ENCODE data around the gene POLR1A.
"Not testable (repeated sequence)": the region's sequence is repeated elsewhere in the genome, so short reads cannot be mapped to it uniquely, and the experiment has no call there.

POLR1A gene

DNA sequence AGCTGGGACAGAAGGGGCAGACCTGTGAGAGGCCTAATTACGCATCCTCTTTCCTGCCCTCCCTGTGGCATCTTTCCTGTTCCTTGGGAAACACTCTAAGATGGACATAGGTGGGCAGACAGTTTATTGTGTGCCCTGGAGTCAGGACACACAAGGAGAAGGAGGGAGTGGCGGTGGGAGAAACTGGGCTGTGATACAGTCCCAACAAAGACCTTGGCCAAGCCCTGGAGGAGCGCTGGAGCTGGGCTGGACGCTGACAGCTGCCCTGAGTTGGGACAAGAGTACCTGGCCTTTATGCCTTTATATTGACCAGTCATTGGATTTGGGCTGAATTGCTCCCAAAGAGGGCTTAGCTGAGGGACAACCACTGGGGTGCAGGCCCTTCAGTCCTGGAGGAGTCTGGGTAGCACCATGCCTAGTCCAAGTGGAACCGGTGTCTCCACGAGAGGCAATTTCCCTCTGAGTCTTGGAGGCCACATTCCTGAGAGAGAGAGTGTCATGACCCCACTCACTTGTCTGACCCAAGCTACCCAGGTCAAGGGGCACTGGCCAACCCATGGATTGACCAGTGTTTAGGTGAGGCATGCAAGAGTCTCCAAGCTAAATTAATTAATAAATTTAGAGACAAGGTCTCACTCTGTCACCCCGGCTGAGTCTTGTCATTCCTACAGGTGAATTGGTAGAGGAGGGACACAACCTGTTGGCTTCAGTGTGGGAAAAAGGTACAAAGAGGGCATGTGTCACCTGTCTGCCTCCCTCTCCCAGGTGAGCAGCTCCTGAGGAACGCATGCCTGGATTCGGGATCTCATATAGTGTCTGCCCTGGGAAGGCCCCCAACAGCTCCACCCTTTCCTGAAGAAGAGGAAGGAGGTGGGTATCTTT lies 109.8 kb downstream of the POLR1A start:
- DNase-seq, result no peak

DNA sequence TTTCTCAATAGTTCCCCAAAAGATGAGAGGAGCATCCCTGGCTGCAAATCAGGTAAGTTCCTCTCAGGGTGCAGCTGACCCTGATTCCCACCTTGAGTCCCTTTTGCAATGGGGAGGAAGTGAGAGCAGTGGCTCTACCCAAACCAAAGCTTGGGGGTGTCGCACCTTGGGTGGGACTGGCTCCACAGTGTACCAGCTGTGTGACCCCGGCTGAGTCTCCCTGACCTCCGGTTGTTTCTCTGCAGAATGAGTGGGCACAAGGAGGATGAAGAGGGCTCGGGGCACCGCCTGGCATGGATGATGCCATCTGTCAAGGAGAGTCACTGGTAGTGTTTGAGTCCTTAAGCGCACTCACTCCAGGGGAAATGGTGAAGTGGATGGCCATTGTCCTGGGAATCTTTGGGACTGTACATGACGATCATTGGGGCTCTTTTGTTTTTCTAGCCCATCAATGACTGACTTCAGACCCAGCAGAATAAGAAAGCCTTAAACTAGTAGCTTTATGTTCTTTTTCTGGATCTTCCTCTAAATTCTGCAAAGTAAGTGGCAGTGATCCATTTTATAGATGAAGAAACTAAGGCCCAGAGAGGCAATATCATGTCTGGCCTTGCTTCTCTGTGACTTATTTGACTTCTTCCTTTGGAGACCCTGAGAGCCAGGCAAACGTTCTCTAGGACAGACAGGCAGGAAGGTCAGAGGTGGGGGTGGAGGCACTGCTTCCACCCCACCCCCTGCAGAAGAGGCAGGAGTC lies 110.6 kb downstream of the POLR1A start:
- DNase-seq, result no peak

DNA sequence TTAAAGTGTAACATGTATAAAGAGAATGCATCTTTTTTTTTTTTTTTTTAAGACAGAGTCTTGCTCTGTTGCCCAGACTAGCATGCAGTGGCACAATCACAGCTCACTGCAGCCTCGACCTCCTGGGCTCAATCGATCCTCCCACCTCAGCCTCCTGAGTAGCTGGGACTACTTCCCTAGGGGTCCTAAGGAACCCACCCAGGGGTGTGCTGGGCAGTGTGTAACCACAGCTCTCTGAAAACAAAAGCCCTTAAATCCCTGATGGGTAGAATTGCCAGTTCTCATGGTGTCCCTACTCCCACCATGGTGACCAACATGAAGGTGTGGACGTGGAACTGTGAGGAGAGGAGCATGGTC lies 111.3 kb downstream of the POLR1A start:
- no peak for DNase-seq

DNA sequence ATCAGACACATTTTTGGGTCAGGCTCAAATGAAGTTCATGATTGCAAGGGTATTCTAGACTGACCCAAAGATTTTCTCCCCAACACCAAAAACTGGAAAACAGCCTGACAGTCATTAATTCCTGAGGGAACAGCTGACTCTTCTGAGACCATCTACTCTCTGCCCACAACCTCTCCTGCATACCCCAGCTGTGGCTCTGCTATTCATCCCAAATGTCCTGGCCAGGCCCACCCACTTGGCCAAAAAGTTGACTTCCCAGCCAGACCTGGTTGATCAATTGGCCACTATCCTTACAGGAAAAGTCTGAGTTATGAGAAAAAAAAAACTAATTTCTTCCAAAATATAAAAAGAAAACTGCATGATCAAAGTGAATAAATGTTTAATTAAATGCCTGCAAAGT lies 113.1 kb downstream of the POLR1A start:
- no peak for DNase-seq

DNA sequence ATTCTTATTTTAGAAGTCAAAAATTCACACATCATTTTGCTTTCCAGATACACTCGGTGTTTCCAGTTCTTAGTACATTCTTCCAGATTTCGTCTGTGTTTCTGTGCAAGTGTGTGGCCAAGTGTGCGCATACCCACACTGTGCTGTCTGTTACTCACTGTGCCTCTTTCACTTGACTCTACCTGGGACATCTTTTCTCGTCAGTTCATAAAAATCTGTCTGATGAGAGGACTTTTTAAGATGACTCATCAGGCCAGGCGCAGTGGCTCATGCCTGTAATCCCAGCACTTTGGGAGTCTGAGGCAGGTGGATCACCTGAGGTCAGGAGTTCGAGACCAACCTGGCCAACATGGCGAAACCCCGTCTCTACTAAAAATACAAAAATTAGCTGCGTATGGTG lies 113.6 kb downstream of the POLR1A start:
- not testable (repeated sequence) for DNase-seq

DNA sequence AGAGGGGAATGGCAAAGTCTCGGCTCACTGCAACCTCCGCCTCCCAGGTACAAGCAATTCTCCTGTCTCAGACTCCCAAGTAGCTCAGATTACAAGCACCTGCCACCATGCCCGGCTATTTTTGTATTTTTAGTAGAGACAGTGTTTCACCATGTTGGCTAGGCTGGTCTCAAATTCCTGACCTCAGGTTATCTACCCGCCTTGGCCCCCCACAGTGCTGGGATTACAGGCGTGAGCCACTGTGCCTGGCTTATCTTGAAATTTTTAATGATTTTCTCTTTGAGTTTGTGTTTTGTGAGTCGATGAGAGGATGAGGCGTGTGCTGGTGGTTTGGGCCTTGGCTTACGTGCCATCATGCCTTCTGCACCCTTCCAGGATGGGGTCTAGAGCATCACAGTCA lies 115.6 kb downstream of the POLR1A start:
- DNase-seq, result no peak

DNA sequence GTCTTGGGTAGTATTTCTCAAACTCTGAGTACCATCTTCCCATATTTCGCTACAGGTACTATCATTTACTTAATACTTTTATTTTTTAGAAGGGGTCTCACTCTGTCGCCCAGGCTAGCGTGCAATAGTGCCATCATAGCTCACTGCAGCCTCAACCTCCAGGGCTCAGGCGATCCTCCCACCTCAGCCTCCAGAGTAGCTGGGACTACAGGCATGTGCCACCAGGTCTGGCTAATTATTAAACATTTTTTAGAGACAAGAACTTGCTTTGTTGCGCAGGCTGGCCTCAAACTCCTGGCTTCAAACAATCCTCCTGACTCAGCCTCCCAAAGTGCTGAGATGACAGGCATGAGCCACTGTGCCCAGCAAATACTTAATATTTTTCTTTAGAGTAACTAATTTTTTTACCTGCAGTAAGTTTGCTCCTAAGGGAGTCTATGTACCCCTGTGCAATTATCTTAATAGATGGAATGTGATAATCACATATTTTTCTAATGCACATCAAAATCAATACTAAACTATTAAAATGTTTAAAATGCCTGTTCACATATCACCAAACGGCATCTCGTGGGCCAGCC lies 116.3 kb downstream of the POLR1A start:
- no peak for DNase-seq

DNA sequence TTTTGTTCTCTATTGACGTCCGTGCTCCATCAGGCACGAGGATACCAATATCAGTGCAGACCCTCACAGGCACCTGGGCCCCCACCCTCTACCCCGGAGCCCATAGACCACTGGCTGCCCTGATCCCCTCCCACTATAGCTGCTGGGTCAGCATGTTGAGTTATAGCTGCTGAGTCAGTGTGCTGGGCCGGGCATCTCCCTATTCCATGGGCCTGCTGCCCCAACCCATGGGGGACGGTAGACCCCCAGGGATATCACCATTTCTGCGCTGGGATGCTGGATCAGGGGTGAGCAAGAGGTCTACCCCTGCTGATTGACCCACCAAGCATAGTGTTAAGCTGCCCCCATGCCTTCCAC lies 116.8 kb downstream of the POLR1A start:
- no peak for DNase-seq

DNA sequence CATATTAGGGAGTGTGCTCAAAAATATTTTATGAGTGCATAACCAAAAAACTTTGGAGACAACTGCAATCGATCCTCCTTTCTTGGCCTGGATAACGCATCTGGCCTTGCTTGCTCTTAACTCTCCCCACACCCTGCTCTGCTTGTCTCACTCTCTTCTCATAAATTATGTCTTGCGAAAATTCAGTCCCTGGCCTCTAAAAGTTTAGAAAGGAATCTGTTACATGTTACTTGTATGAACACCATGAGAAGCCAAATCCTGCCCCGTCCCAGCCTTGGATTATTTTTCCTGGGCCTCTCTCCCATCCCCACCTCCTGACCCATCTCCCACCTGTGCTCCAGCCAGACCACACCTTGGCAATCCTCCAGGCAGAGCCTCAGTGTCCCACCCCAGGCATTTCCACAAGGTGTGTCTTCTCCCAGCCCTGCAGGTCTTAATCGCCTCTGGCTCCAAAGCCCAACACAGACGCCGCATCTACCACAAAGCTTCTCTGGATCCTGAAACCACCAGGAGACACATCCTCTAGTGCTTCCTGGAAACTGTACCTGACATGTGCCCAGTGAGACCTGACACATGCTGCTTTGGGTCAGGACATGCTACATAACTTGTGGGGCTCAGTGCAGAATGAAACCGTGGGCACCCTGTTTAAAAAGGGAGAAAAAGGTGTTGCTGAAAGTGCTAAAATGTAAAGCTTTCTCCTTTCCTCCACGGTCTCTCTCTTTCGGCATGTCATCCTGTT lies 117.3 kb downstream of the POLR1A start:
- DNase-seq, result no peak

DNA sequence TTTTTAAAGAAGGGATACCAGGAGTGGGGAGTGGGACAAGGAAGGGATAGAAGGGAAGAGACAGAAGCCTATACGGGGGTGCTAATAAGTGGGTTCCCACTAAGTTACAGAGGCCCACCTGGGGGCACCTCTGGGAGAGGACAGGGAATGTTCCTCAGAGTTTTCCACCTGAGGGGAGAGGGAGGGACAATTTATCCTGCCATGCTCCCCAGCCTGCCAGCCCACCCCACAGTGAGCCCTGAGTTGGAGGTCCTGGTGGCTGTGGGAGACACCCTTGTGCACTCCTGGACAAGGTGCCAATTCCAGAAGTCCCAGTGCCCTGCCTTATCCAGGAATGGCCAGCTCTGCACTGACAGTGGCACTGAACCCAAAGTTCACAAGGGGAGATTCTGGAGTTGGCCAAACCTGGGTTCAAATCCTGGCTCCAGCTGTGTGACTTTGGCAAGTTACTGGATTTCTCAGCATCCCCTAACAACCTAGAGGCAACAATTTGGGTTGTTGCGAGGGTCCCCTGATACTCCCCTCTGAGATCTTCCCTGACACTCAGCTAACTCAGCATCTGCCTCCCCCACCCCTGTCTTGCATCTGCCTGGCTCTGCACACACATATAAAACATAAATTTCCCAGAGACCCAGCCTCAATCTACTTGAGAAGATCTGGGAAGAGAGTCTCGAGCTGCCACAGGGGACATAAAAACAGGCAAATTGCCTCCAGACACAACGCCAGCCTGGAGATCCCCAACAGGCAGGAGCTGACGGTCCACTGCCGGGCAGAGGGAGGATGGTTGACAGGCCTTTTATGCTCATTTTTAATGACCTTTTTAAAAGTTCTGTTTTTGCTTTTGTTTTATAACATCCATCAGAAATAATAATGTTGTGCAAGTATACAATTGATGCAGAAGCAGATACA lies 118.2 kb downstream of the POLR1A start:
- no peak for DNase-seq

DNA sequence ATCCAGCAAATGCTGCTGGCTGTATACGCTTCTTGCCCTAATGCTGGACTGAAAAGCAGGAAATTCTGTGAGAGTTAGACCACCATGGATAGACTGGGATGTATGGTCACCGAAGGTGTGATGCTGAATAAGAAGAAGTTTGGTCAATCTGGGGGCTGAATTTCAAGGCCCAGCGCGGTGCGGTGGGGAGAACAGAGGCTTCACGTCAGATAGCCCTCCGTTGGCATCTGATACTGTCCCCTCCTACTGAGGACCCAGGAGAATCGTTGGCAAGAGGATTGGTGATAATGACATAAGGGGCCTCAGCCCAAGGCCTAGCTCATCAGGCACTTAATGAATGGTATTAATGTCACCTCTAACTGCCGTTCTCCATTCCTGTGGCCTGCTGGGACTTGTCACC lies 119.6 kb downstream of the POLR1A start:
- DNase-seq, result no peak

DNA sequence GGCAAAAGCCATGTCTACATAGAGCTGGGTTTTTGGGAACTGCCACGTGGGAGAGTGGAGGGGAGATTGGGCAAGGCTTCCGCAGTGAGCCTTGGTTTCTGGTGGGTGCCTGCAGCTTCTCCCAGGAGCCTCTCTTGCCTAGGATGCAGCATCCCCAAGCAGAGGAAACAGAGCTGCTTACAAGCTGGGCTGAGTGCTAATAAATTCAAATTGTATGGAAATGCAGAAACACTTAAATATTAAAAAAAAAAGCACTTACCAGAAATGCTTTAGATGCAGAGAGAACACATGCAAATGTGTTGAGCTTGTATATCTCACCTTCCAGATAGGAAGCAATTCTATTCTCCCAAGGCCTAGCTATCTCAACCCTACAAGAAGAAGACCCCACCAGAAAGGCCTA lies 120.9 kb downstream of the POLR1A start:
- DNase-seq, result no peak

DNA sequence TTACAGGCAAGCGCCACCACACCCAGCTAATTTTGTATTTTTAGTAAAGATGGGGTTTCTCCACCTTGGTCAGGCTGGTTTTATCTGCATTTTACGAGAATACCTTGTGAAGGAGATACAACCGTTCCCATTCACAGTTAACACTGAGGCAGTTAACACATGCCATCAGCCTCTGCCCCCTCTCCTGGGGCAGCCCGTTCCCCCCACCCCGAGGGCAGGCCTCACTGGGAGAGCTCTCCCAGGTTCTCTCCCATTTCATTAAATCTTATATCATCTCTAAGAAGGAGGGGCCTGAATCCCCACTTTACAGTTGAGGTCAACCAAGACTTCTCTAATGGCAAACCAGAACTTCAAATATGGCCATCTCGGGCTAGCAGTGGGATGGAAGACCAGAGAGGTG lies 121.9 kb downstream of the POLR1A start:
- DNase-seq, result no peak

DNA sequence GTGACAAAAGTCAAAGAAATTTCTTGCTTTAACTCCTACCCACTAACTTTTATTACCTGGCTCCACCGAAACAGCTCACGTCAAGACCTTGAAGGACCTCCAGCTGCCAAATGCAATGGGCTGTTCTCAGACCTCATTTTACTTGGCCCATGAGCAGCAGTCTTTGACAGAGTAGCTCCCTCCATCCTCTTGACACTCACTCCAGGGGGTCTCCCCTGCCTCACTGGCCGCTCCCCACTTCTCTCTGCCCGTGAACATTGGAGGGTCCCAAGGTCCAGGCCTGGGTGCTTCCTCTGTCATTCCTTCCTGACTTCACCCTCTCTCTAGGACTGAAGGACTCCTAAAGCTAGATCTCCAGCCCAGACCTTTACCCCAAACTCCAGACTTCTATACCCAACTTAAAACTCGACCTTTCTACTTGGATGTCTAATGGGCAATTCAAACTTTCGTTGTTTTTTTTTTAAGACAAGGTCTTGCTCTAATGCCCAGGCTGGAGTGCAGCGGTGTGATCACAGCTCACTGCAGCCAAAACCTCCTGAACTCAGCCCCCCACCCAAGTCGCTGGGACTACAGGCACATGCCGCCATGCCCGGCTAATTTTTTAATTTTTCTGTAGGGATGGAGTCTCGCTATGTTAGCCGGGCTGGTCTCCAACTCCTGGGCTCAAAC lies 124.0 kb downstream of the POLR1A start:
- no peak for DNase-seq

DNA sequence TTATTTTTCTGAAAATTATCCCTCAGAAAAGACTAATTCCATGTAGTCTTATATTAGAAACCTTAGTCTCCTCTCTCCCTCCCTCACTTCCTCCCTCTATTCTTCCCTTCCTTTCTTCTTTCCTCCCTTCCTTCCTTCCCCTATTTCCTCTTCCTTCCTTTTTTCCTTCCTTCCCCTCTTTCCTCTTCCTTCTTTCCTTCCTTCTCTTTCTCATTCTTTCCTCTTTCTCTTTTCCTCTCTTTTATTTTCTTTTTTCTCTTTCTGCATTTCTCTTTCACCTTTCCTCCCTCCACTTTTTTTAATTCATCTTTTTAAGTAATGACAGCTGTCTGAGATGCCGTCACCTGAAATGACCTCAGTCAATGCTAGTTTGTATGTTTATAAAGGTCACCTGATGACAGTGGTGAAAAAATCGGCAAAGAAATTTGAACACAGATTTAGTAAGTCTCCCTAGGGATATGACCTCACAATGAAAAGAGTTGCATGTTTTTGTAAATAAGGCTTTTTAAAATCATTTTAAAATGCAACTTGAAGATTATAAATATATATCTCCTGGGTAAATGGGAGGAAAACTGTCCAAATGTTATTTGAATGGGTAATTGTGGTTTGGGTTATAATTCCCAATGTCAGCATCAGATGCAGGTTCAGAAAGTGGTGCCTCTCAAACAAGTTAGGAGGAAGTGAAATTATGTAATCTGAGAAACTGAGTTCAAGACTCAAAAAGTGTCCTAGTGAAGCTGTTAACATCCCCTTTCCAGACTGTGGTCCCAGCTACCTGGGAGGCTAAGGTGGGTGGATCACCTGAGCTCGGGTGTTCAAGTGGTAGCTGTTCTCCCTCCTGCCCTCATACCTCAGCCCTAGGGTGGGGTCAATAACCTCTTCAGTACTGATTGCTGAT lies 126.6 kb downstream of the POLR1A start:
- no peak for DNase-seq

DNA sequence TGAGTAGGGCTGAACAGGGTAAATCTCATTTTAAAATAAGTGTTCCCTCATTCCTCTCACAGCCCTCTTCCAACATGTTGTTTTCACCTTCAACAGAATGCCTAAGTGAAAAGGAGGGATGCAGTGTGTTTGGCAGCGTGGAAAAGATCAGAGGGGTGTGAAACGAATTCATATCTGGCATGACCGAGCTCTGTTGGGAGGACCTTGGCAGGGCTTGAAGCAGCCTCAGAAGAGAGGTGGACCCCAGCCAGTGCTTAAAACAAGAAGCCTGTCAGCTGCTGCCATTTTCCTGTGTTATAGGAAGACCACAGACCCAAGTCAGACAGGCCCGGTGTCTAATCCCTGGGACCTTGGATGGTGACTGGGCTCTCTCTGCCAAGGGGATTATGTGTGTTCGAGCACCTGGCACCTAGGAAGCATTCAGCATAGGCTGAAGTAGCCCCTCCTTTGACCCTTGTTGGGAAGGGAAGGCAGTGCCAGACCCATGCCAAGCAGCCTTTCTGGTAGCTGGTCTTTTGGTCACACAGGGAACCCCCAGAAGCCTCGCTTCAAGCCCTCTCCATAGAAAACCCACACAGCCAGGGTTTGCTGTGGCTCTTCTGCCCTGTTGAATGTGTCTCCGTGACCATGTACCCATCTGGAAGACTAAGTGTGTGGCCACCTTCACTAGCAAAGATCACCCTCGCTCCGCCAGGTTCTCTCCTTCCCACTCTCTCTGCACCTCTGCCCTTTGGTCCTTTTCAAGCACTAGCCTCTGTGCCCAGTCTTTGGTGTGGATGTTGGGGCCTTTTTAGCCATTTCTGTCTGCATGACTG lies 129.4 kb downstream of the POLR1A start:
- no peak for DNase-seq

DNA sequence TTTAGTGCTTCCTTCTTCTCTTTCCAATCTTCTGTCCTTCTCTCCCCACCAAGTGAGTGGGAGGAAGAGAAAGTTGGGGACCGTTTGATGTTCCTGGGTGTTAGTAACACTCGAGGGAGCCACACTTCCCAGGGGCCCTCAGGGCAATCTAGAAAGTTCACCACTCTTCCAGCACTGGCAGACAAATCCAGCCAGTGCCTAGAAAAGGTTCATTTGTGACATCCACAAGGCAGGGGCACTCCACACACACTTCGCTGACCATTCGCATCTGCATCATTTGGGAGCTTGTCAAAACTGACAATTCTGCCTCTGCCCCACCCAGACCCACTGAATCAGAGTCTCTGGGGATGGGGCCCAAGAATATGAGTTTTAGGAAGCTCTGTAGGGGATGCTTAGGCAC lies 130.1 kb downstream of the POLR1A start:
- DNase-seq, result no peak

DNA sequence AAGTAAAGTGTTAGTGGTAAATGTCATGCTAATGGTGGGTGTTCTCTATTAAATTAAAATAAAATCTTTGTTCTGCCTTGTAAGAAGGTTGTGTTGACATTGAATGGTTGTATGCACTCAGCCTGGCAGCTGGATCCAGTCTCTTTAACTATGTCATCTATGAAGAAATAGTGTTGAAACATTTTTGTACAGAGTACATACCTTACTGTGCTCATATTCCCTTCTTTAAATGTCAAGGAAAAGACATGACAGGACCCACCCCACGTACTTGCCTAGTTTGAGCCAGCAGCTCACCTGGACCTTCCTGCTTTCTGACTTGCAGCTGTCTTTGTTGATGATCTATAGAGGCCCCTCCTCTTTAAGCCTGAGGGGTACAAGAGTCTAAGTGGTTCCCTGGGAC lies 131.3 kb downstream of the POLR1A start:
- DNase-seq, result no peak

DNA sequence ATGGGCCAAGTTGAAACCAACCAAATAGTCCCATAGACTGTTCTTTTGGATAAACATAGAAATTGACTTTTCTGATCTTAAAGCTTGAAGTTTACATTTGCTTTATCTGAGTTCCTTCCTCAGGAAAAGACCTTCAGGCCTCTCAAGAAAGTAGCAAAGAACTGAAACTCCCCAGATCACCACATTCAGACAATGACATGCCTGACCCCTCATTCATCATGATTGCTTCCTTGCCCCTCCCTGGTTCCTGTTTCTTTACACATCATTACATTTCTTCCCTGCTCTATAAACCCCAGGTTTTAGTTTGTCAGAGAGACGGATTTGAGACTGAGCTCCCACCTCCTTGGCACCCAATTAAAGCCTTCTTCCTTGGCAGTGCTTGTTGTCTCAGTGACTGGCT lies 133.3 kb downstream of the POLR1A start:
- DNase-seq, result no peak

DNA sequence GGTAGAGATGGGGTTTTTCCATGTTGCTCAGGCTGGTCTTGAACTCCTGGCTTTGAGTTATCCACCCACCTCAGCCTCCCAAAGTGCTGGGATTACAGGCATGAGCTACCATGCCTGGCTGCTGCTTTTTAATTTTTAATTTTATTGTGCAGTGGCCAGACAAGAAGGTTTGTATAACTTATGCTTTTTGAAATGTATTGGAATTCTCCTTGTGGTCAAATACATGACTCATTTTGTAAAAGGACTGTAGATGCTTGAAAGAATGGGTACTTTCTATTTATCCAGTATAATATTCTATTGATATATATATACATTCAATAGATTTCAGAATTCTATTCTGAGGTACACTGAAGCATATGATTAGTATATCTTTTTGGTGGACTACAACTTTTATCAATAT lies 134.3 kb downstream of the POLR1A start:
- no peak for DNase-seq

Measured in activated CD4-positive, alpha-beta T cell treated with anti-CD3 and anti-CD28 coated beads, Interleukin-2, Interleukin-6, amounts not matched to agents 100 ng/mL and 50 ng/mL, durations not matched to agents 16 hours and 8 hours (primary cell).